Neural progenitor cell (in vitro differentiated cells): ENCODE measurements around the gene MAP3K7CL. TPM values are rescaled to one million over a fixed set of nuclear protein-coding genes. Genes with fewer than 3 reads are reported as not detected.

Experiments used
- DNase-seq: peaks from one replicate; pipeline ENCODE4 v3.0.0-alpha.2; 2016; ENCODE audit warnings: low spot score
- H2AFZ ChIP-seq: fragments of 200-600 bp; sonication (generic); replicated peaks from 2 replicates; pipeline ENCODE4 v1.6.1; 2016; ENCODE audit warnings: antibody characterized with exemption
- H3F3A ChIP-seq: fragments of 200-600 bp; sonication (generic); 2 replicates; pipeline ENCODE4 v1.6.1; 2016; ENCODE audit warnings: antibody characterized with exemption, low read depth
- H3K27ac ChIP-seq: fragments of 200-600 bp; sonication (generic); 2 replicates; pipeline ENCODE4 v1.5.1; 2016; ENCODE audit warnings: mild to moderate bottlenecking
- H3K27me3 ChIP-seq: fragments of 200-600 bp; sonication (generic); 2 replicates; pipeline ENCODE4 v1.6.1; 2016; ENCODE audit warnings: mild to moderate bottlenecking, moderate library complexity
- H3K36me3 ChIP-seq: fragments of 200-600 bp; sonication (generic); 2 replicates; pipeline ENCODE4 v1.5.1; 2016
- H3K4me1 ChIP-seq: fragments of 200-600 bp; sonication (generic); 2 replicates; pipeline ENCODE4 v1.6.1; 2016; ENCODE audit warnings: mixed run types
- H3K4me2 ChIP-seq: fragments of 200-600 bp; sonication (generic); 2 replicates; pipeline ENCODE4 v1.6.1; 2016
- H3K4me3 ChIP-seq: fragments of 200-600 bp; sonication (generic); 2 replicates; pipeline ENCODE4 v1.5.1; 2016
- H3K79me2 ChIP-seq: fragments of 200-600 bp; sonication (generic); 2 replicates; pipeline ENCODE4 v1.6.1; 2016; ENCODE audit warnings: low read depth
- H3K9ac ChIP-seq: fragments of 200-600 bp; sonication (generic); 2 replicates; pipeline ENCODE4 v1.6.1; 2016
- H3K9me3 ChIP-seq: fragments of 200-600 bp; sonication (generic); 2 replicates; pipeline ENCODE4 v1.5.1; 2016; ENCODE audit warnings: low read depth
- H4K20me1 ChIP-seq: fragments of 200-600 bp; sonication (generic); 2 replicates; pipeline ENCODE4 v1.6.1; 2016; ENCODE audit warnings: low read depth
- H3K27ac Mint-ChIP-seq: 3 replicates; pipeline ENCODE4 v1.8.0; 2021; ENCODE audit warnings: mixed read lengths
- H3K27me3 Mint-ChIP-seq: 2 replicates; pipeline ENCODE4 v1.8.0; 2022; ENCODE audit warnings: low read depth, mild to moderate bottlenecking, inconsistent platforms, moderate library complexity, mixed read lengths; ENCODE audit not compliant: insufficient read depth
- H3K36me3 Mint-ChIP-seq: 3 replicates; pipeline ENCODE4 v1.8.0; 2021; ENCODE audit warnings: mixed read lengths
- H3K4me1 Mint-ChIP-seq: 3 replicates; pipeline ENCODE4 v1.8.0; 2021; ENCODE audit warnings: mixed read lengths
- H3K4me3 Mint-ChIP-seq: 3 replicates; pipeline ENCODE4 v1.8.0; 2021; ENCODE audit warnings: mild to moderate bottlenecking, moderate library complexity, mixed read lengths
- H3K9me3 Mint-ChIP-seq: 3 replicates; pipeline ENCODE4 v1.8.0; 2020; ENCODE audit warnings: mixed read lengths
- EZH2 ChIP-seq: fragments of 200-600 bp; sonication (generic); IDR thresholded peaks from 2 replicates; pipeline ENCODE4 v1.6.1; 2017; ENCODE audit warnings: antibody characterized with exemption, mild to moderate bottlenecking, moderate library complexity
- EZH2phosphoT487 ChIP-seq: fragments of 200-600 bp; sonication (generic); IDR thresholded peaks from 2 replicates; pipeline ENCODE4 v1.6.1; 2017; ENCODE audit warnings: antibody characterized with exemption
- total RNA-seq: library from RNA; depleted of rRNA; stranded (reverse); fragments of >200 nt; gene quantifications from 2 replicates; pipeline ENCODE4 v1.2.3, GENCODE V29; 2015; ENCODE audit warnings: low replicate concordance
- TF ChIP-seq, protein P1 (sequence below): fragments of 200-600 bp; sonication (generic); IDR thresholded peaks from 2 replicates; pipeline ENCODE4 v1.5.1; 2017; ENCODE audit warnings: antibody characterized with exemption, mild to moderate bottlenecking

The MAP3K7CL gene
- total RNA-seq, 1 donor from 2014 or later = not detected

DNA sequence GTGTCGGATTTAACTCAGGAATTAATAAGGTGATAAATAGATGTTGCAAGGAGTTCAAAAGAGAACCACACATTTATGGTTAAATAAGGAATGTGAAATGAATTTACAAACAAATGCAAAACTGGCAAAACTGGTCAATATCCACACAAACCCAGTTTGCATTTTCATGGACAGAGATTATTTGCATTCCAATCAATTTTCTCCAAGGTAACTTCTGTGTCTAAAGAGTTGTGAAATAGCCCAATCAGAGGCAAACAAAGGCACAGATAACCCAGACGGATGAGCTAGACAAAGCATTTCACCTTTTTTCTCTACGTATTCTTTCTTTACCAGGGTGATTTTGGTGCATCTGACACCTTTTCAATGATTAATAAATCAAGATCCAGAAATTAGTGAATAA is 63.9 kb downstream of the MAP3K7CL start:
- Histone ChIP-seq H3K27ac (no peak overlapping the region), H2AFZ (no peak overlapping the region), H3F3A (no peaks in the 10 kb centered on the region), H3K4me2 (no peak overlapping the region), H3K4me3 (no peak overlapping the region), H3K27me3 (no peaks in the 10 kb centered on the region), H3K9me3 (no peaks in the 10 kb centered on the region), H3K9ac (no peak overlapping the region), H3K4me1 (no peaks in the 10 kb centered on the region), H4K20me1 (no peaks in the 10 kb centered on the region), H3K79me2 (no peaks in the 10 kb centered on the region), H3K36me3 (no peaks in the 10 kb centered on the region)
- Mint-ChIP-seq H3K36me3 (no peaks in the 10 kb centered on the region), H3K4me3 (no peak overlapping the region), H3K27me3 (no peaks in the 10 kb centered on the region), H3K4me1 (no peaks in the 10 kb centered on the region), H3K27ac (no peak overlapping the region), H3K9me3 (peaks cover 13% of the 10 kb centered on the region)
- TF ChIP-seq, protein P1, sequence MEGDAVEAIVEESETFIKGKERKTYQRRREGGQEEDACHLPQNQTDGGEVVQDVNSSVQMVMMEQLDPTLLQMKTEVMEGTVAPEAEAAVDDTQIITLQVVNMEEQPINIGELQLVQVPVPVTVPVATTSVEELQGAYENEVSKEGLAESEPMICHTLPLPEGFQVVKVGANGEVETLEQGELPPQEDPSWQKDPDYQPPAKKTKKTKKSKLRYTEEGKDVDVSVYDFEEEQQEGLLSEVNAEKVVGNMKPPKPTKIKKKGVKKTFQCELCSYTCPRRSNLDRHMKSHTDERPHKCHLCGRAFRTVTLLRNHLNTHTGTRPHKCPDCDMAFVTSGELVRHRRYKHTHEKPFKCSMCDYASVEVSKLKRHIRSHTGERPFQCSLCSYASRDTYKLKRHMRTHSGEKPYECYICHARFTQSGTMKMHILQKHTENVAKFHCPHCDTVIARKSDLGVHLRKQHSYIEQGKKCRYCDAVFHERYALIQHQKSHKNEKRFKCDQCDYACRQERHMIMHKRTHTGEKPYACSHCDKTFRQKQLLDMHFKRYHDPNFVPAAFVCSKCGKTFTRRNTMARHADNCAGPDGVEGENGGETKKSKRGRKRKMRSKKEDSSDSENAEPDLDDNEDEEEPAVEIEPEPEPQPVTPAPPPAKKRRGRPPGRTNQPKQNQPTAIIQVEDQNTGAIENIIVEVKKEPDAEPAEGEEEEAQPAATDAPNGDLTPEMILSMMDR = no peak
- TF ChIP-seq EZH2phosphoT487 (no peak), EZH2 (no peak)
- no peak for DNase-seq

- no peaks in the 10 kb centered on the region for H4K20me1 ChIP-seq
- H2AFZ ChIP-seq = no peak overlapping the region
- no peak overlapping the region for H3K27ac ChIP-seq
- H3K4me3 ChIP-seq = no peak overlapping the region
- no peak overlapping the region for H3K4me2 ChIP-seq
- H3K27me3 ChIP-seq = no peaks in the 10 kb centered on the region
- Mint-ChIP-seq H3K4me1 (no peaks in the 10 kb centered on the region), H3K9me3 (peaks cover 13% of the 10 kb centered on the region), H3K36me3 (no peaks in the 10 kb centered on the region), H3K27ac (no peak overlapping the region), H3K4me3 (no peak overlapping the region), H3K27me3 (no peaks in the 10 kb centered on the region)
- TF ChIP-seq EZH2phosphoT487 = no peak
- TF ChIP-seq EZH2 = no peak
- TF ChIP-seq, protein P1 = no peak
- no peaks in the 10 kb centered on the region for H3K79me2 ChIP-seq
- no peak overlapping the region for H3K9ac ChIP-seq
- no peaks in the 10 kb centered on the region for H3F3A ChIP-seq
- no peaks in the 10 kb centered on the region for H3K4me1 ChIP-seq
- no peaks in the 10 kb centered on the region for H3K36me3 ChIP-seq
- no peaks in the 10 kb centered on the region for H3K9me3 ChIP-seq
- DNase-seq = no peak
Measured at GRCh38 chr21:29194847-29195246, 64.4 kb downstream of the MAP3K7CL start.

GRCh38 chr21:29195981-29196669 is 65.7 kb downstream of the MAP3K7CL start:
- no peaks in the 10 kb centered on the region for H3F3A ChIP-seq
- Mint-ChIP-seq H3K36me3 (peaks cover 2% of the 10 kb centered on the region), H3K27me3 (no peaks in the 10 kb centered on the region), H3K4me3 (no peak overlapping the region), H3K9me3 (peaks cover 21% of the 10 kb centered on the region), H3K4me1 (no peaks in the 10 kb centered on the region), H3K27ac (no peak overlapping the region)
- H3K36me3 ChIP-seq = no peaks in the 10 kb centered on the region
- no peaks in the 10 kb centered on the region for H3K79me2 ChIP-seq
- H2AFZ ChIP-seq = no peak overlapping the region
- H3K4me2 ChIP-seq = no peak overlapping the region
- H3K9me3 ChIP-seq = peaks cover under 1% of the 10 kb centered on the region
- no peak overlapping the region for H3K9ac ChIP-seq
- no peak overlapping the region for H3K4me3 ChIP-seq
- DNase-seq = no peak
- no peak overlapping the region for H3K27ac ChIP-seq
- no peaks in the 10 kb centered on the region for H3K27me3 ChIP-seq
- no peaks in the 10 kb centered on the region for H3K4me1 ChIP-seq
- no peaks in the 10 kb centered on the region for H4K20me1 ChIP-seq
- TF ChIP-seq, protein P1 = no peak
- no peak for TF ChIP-seq EZH2phosphoT487
- TF ChIP-seq EZH2 = no peak
